C4-2B (cell line): ENCODE measurements around the gene GNAI2.
"Not testable (repeated sequence)": the region's sequence is repeated elsewhere in the genome, so short reads cannot be mapped to it uniquely, and the experiment has no call there.

Experiments used
- H3K27ac ChIP-seq: fragments of 450-650 bp; 2 replicates; pipeline ENCODE4 v1.5.1; 2017
- ZFX ChIP-seq: fragments of 450-650 bp; IDR thresholded peaks from 2 replicates; pipeline ENCODE4 v1.6.1; 2017
- TF ChIP-seq, protein P1 (sequence below): fragments of 450-650 bp; conservative IDR thresholded peaks from 2 replicates; pipeline ENCODE4 v1.5.1; 2017; ENCODE audit warnings: mild to moderate bottlenecking

Gene GNAI2

DNA sequence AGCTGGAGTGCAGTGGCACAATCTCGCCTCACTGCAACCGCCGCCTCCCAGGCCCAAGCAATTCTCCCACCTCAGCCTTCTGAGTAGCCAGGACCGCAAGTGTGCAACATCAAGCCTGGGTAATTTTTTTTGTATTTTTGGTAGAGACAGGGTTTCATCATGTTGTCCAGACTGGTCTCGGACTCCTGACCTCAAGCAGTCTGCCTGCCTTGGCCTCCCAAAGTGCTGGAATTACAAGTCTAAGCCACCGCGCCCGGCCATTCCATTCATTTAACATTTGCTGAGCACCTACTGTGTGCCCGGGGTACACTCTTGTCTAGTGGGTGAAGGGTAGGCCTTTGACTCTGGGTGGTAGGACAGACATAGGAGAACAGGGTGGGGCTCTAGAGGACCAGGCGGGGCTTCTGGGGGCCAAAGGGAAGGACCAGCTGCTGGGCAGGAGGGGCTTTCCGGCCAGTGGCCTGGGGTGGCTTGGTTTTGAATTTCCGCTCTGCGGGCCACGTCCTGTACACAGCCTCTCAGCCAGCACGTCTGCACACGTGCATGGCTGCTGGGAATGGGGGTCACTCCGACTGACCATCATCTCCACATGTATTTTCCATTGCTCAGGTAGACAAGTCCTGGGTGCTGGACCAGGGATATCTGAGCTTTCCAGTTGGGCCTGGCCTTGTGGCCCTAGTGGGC, 28.5 kb upstream of the GNAI2 start:
- TF ChIP-seq, protein P1, sequence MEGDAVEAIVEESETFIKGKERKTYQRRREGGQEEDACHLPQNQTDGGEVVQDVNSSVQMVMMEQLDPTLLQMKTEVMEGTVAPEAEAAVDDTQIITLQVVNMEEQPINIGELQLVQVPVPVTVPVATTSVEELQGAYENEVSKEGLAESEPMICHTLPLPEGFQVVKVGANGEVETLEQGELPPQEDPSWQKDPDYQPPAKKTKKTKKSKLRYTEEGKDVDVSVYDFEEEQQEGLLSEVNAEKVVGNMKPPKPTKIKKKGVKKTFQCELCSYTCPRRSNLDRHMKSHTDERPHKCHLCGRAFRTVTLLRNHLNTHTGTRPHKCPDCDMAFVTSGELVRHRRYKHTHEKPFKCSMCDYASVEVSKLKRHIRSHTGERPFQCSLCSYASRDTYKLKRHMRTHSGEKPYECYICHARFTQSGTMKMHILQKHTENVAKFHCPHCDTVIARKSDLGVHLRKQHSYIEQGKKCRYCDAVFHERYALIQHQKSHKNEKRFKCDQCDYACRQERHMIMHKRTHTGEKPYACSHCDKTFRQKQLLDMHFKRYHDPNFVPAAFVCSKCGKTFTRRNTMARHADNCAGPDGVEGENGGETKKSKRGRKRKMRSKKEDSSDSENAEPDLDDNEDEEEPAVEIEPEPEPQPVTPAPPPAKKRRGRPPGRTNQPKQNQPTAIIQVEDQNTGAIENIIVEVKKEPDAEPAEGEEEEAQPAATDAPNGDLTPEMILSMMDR = no peak
- no peak for TF ChIP-seq ZFX
- H3K27ac ChIP-seq = no peak overlapping the region

DNA sequence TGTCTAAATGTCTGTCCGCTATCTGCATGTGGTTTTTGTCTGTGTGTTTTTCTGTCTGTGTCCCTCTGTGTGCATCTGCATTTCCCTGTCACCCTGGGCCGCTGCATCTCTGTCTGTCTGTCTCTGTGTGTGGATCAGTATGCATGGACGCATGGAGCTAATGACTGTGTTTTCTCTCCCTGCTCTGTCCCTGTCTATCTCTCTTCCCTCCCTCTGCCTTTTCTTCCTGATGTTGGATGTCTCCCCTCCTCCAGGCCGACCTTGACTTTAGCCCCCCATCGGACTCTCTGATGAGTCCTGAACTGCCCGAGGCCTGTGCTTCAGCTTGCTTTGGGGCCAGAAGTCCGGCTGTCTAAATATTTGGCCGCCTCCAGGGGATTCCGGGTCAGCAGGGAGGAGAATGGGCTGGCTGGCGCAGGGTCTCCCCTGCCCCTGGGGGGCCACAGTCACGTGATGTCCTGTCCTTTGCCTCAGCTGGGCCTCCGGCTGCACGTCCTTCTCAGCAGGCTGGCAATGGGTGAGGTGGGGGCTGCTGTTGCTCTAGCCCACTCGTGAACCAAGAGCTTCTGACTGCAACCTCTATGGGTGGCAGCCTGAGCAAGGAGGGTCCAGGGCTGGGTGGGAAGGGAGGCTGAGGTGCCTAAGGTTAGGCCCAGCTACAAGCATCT, 27.2 kb upstream of the GNAI2 start:
- no peak for TF ChIP-seq ZFX
- TF ChIP-seq, protein P1 = no peak
- H3K27ac ChIP-seq = no peak overlapping the region

DNA sequence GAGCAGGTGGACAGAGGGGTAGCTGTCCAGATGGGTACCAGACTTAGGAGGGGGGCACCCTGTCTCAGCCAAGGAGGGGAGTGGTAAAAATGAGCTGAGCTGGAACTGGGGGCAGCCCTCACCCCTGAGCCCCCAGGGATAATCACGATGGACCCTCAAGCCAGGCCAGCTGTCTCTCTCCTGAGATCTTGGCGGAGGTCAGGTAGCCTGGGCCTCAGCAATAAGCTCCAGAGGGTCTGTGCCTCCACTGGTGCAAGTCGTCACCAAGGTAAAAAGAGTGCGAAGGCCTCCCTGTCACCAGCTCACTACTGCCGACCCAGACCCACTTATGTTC, 25.9 kb upstream of the GNAI2 start:
- no peak for TF ChIP-seq ZFX
- TF ChIP-seq, protein P1 = no peak
- H3K27ac ChIP-seq = no peak overlapping the region

DNA sequence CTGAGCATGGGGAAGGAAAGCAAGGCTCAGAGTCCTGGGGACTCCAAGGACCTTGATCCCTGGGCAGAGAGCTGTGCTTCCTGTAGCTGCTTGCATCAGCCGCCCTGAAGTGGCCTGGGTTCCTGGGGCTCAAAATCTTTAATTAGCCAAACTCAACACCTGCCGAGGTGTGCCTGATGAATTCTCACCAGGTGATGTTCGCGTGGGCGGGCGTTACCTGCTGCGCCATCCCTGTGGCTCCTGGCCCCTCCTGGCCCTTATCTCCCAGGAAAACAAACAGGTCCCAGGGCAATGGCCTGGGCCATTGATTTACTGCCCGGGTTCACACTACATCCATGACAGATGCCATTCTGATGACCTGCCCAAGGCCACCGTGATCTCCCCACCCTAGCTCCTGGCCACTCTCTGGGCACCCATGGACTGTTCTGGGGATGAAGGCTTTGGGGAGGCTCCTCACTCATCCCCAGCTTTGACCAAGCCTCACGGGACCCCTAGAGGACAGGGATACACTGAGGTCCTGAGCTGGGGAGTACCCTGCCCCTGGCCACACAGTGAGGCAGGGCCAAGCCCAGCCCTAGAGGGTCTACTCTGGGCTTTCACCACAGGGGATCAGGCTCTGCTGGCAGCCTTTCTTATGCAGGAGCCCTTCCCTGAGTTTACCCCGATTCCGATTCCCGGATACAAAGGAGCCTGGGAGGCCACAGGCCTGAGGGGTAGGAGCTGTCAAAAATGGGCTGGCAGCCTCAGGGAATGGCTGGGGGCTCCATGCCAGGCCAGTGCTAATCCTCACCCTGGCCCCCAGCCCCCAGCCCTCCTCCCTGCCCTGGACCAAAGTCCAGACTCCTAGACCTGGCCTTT, 25.3 kb upstream of the GNAI2 start:
- TF ChIP-seq, protein P1 = no peak
- no peak for TF ChIP-seq ZFX
- no peak overlapping the region for H3K27ac ChIP-seq

DNA sequence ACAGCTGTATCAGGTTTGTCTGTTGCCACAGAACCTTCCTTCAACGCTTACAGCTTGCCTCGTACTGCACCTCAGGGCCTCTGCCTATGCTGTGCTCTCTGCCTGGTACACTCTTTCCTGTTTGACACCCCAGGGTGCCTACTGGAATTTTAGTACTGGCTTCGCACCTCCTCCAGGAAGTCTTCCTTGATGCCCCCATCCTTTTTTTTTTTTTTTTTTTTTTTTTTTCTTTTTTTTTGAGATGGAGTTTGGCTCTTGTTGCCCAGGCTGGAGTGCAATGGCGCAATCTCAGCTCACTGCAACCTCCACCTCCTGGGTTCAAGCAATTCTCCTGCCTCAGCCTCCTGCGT, 24.7 kb upstream of the GNAI2 start:
- H3K27ac ChIP-seq = not testable (repeated sequence)

DNA sequence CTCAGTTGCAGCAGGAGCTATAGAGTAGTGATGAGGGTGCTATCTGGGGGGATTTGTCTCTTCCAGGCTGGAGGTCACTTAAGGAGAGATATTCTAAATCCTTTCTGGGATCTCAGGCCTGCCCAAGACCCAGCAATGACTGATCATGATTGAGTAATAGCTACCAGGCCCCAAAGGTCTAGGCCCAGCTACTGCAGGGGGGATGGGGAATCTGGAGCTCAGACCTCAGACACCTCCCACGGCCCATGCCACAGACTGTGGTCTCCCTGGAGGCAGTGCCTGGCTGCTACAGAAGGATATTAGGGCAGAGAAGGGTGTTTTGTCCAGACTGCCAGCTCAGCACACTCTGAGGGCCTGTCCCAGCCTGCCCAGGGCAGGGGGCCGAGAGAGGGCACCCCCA, 24.1 kb upstream of the GNAI2 start:
- TF ChIP-seq, protein P1 = no peak

DNA sequence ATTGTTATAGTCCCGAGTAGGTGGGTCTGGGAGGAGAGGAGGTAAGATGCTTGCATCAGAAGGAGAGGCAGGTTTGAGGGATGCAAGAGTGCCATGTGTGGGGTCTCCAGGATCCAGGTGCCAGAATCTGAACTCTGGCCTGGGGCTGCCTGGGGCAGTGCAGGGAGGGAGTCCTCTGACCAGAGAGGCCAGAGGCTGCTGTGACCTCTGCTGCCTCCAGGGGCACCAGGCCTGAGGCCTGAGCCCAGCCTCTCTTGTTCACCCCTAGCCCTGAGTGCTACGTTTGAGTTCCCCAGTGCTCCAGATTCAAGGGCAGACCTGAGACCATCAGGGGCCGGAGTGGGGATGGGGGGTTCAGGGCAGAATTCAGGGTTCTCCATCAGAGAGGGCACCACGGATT, 23.5 kb upstream of the GNAI2 start:
- TF ChIP-seq, protein P1 = no peak
- TF ChIP-seq ZFX = no peak
- H3K27ac ChIP-seq = no peak overlapping the region

More for the DNA sequence above, 24.1 kb upstream of the GNAI2 start:
- no peak overlapping the region for H3K27ac ChIP-seq
